HG03060 (cell line): ENCODE results near the gene DDX25.
"Not testable (repeated sequence)": the region's sequence is repeated elsewhere in the genome, so short reads cannot be mapped to it uniquely, and the experiment has no call there.

ENCODE experiments used
- ATAC-seq: cut with Tn5 transposase; IDR thresholded peaks from one replicate; pipeline ENCODE4 v1.9.1; 2021; ENCODE audit warnings: low read depth, moderate number of reproducible peaks; ENCODE audit not compliant: unreplicated experiment

Gene DDX25

GRCh38 chr11:125903711-125904659 lies at the start of gene DDX25:
TSS of gene DDX25 (plus strand) at chr11:125904508. CDS start at chr11:125904518, 10 bp downstream.
- ATAC-seq, result no peak

GRCh38 chr11:125857670-125858069 lies 46.6 kb upstream of the DDX25 start:
- not testable (repeated sequence) for ATAC-seq

GRCh38 chr11:125862786-125863185 lies 41.5 kb upstream of the DDX25 start:
- ATAC-seq, result not testable (repeated sequence)

- ATAC-seq, result not testable (repeated sequence)
Observed at GRCh38 chr11:125865354-125865753, 39.0 kb upstream of the DDX25 start.

GRCh38 chr11:125869521-125869920 lies 34.8 kb upstream of the DDX25 start:
- ATAC-seq, result no peak

- ATAC-seq, result no peak
Observed at GRCh38 chr11:125871391-125872137, 32.7 kb upstream of the DDX25 start.

GRCh38 chr11:125872138-125872491 lies 32.2 kb upstream of the DDX25 start:
- ATAC-seq, result no peak

- no peak for ATAC-seq
Observed at GRCh38 chr11:125873881-125874555, 30.3 kb upstream of the DDX25 start.

GRCh38 chr11:125874556-125875124 lies 29.7 kb upstream of the DDX25 start:
- peak; percentile 62 for ATAC-seq

GRCh38 chr11:125881291-125881690 lies 23.0 kb upstream of the DDX25 start:
- ATAC-seq, result no peak

GRCh38 chr11:125883375-125883774 lies 20.9 kb upstream of the DDX25 start:
- no peak for ATAC-seq

- no peak for ATAC-seq
Observed at GRCh38 chr11:125886997-125887372, 17.3 kb upstream of the DDX25 start.

GRCh38 chr11:125887373-125888324 lies 16.7 kb upstream of the DDX25 start, which contains the start of gene HYLS1:
TSS of gene HYLS1 (plus strand) at chr11:125887668. CDS start at chr11:125899369, 11,701 bp downstream.
- ATAC-seq, result peak; percentile 79

- ATAC-seq, result no peak
Observed at GRCh38 chr11:125890447-125891100, 13.7 kb upstream of the DDX25 start.

GRCh38 chr11:125892071-125892470 lies 12.2 kb upstream of the DDX25 start:
- ATAC-seq, result no peak

- ATAC-seq, result no peak
Observed at GRCh38 chr11:125892994-125893393, 11.3 kb upstream of the DDX25 start.

GRCh38 chr11:125901872-125902271 lies 2.4 kb upstream of the DDX25 start:
- no peak for ATAC-seq

GRCh38 chr11:125902277-125902926 lies 1.9 kb upstream of the DDX25 start:
- ATAC-seq, result no peak
